Measurements from ENCODE around the gene ENTPD3.

The ENTPD3 gene, protein sequence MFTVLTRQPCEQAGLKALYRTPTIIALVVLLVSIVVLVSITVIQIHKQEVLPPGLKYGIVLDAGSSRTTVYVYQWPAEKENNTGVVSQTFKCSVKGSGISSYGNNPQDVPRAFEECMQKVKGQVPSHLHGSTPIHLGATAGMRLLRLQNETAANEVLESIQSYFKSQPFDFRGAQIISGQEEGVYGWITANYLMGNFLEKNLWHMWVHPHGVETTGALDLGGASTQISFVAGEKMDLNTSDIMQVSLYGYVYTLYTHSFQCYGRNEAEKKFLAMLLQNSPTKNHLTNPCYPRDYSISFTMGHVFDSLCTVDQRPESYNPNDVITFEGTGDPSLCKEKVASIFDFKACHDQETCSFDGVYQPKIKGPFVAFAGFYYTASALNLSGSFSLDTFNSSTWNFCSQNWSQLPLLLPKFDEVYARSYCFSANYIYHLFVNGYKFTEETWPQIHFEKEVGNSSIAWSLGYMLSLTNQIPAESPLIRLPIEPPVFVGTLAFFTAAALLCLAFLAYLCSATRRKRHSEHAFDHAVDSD

DNA sequence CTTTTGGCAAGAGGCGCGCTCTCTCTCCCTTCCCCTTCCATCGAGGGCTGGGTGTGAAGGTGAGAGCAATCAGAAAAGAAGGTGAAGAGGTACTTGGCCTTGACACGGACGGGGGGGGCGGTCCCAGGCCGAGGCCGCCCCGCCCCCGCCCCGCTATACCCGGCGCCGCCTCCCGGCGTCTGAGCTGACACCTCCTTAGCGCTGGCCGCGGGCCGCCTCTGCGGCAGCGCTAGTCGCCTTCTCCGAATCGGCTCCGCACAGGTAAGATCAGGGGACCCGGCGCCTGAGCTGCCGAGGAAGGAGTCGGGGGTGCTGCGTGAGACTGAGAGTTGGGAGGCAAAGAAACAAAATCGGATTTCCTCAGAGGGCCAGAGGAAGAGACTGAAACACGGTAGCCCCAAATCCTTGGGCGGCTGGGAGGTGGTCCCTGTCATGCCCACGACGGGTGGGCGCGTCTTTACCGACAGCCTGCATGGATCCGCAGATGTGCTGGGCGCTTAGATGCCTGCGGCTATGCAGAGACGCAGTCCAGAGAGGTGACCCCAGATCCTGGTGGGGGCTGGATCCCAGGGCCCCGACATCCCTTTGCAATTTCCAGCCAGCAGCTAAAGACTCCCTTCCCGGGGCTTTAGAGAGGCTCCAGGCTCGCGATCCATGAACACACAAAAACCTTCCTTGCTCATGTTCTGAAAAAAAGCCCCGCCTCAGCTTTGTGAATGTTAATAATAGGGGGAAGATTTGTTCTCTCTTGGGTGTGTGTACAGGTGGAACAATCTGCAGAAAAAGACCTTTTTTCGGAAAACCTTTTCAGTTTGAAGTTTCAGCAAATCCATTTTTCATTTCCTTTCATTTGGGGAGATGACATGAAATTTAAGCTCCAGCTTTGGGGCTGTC lies at the start of gene ENTPD3:
TSS of gene ENTPD3 (plus strand) at position 184 of the 894 bp plus-strand sequence. CDS start 874 bp downstream, outside the sequence.
- peak within 1 kb of the TSS; percentile 69 for H3K9ac ChIP-seq (ENCODE audit: low read depth, low read length)
- no peaks in the 10 kb centered on the region for H3K36me3 ChIP-seq (ENCODE audit: insufficient read depth, low read length)
- no peaks in the 10 kb centered on the region for H3K4me1 ChIP-seq (ENCODE audit: insufficient read depth, low read length)
- no peaks in the 10 kb centered on the region for H3K9me3 ChIP-seq (ENCODE audit: control insufficient read depth, insufficient read depth, low read length)

GRCh38 chr3:40339871-40340270 lies 47.1 kb upstream of the ENTPD3 start:
- no peaks in the 10 kb centered on the region for H3K4me1 ChIP-seq (ENCODE audit: insufficient read depth, low read length)
- no peak overlapping the region for H3K9ac ChIP-seq (ENCODE audit: low read depth, low read length)
- no peaks in the 10 kb centered on the region for H3K9me3 ChIP-seq (ENCODE audit: control insufficient read depth, insufficient read depth, low read length)
- no peaks in the 10 kb centered on the region for H3K36me3 ChIP-seq (ENCODE audit: insufficient read depth, low read length)

DNA sequence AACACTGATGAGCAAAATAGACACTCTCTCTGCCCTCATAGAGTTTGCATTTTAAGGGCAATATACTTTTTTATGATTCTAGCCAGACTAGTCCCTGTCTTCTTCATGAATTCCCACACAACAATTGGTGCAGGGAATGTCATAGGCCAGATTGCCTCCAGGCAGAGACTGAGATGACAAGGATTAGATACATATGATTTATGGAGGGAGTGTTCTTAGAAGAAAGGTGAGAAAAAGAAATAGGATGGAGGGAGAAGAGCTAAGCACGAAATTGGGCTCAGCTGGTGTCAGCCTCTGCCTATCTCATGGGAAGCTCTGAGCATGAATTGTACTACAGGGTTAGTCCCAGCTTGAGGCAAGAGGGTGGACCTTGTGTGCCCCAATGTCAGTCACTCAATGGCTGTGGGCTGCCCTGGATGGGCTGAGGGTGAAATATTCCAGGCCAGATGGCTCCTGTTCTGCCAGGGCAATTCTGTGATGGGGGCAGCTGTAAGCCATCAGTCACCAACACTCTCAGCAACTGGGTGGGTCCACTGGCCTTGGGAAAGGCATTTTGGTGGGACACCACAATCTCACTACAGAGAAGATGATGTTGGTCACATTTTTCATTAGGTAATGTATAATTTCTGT lies 46.3 kb upstream of the ENTPD3 start:
- no peak overlapping the region for H3K9ac ChIP-seq (ENCODE audit: low read depth, low read length)
- H3K4me1 ChIP-seq (ENCODE audit: insufficient read depth, low read length), result no peaks in the 10 kb centered on the region
- H3K36me3 ChIP-seq (ENCODE audit: insufficient read depth, low read length), result no peaks in the 10 kb centered on the region
- H3K9me3 ChIP-seq (ENCODE audit: control insufficient read depth, insufficient read depth, low read length), result no peaks in the 10 kb centered on the region

GRCh38 chr3:40341671-40342070 lies 45.3 kb upstream of the ENTPD3 start:
- no peak overlapping the region for H3K9ac ChIP-seq (ENCODE audit: low read depth, low read length)
- no peaks in the 10 kb centered on the region for H3K4me1 ChIP-seq (ENCODE audit: insufficient read depth, low read length)
- no peaks in the 10 kb centered on the region for H3K9me3 ChIP-seq (ENCODE audit: control insufficient read depth, insufficient read depth, low read length)
- no peaks in the 10 kb centered on the region for H3K36me3 ChIP-seq (ENCODE audit: insufficient read depth, low read length)

DNA sequence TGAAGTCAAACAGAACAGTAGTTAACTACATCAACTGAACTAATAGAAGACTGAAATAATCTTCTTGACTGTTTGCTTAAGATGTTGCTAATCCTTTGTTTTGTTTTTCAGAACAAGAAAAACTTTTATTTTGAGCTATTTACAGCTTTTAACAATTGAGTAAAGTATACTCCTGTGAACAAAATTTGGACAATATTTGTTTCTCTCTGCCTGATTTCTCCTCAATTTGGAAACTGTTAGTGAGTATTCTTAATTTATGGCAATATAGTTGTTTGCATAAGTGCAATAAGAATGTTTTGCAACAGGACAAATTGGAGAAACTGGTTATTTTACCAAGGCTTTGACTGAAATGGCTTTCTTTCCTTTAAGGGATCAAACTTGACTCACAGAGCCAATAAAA lies 36.5 kb upstream of the ENTPD3 start:
- H3K36me3 ChIP-seq (ENCODE audit: insufficient read depth, low read length), result no peaks in the 10 kb centered on the region
- H3K4me1 ChIP-seq (ENCODE audit: insufficient read depth, low read length), result no peaks in the 10 kb centered on the region
- no peak overlapping the region for H3K9ac ChIP-seq (ENCODE audit: low read depth, low read length)
- peaks cover 11% of the 10 kb centered on the region; the same call in 1 of the 2 replicates for H3K9me3 ChIP-seq (ENCODE audit: control insufficient read depth, insufficient read depth, low read length)

GRCh38 chr3:40355410-40355809 lies 31.6 kb upstream of the ENTPD3 start:
- Histone ChIP-seq H3K9me3 (ENCODE audit: control insufficient read depth, insufficient read depth, low read length) (peaks cover 11% of the 10 kb centered on the region; the same call in 1 of the 2 replicates), H3K36me3 (ENCODE audit: insufficient read depth, low read length) (no peaks in the 10 kb centered on the region)

GRCh38 chr3:40358454-40358853 lies 28.5 kb upstream of the ENTPD3 start:
- Histone ChIP-seq H3K9ac (ENCODE audit: low read depth, low read length) (no peak overlapping the region), H3K36me3 (ENCODE audit: insufficient read depth, low read length) (no peaks in the 10 kb centered on the region), H3K4me1 (ENCODE audit: insufficient read depth, low read length) (no peaks in the 10 kb centered on the region), H3K9me3 (ENCODE audit: control insufficient read depth, insufficient read depth, low read length) (peaks cover 5% of the 10 kb centered on the region; the same call in 1 of the 2 replicates)

More at GRCh38 chr3:40355410-40355809, 31.6 kb upstream of the ENTPD3 start:
- no peak overlapping the region for H3K9ac ChIP-seq (ENCODE audit: low read depth, low read length)
- H3K4me1 ChIP-seq (ENCODE audit: insufficient read depth, low read length), result no peaks in the 10 kb centered on the region

DNA sequence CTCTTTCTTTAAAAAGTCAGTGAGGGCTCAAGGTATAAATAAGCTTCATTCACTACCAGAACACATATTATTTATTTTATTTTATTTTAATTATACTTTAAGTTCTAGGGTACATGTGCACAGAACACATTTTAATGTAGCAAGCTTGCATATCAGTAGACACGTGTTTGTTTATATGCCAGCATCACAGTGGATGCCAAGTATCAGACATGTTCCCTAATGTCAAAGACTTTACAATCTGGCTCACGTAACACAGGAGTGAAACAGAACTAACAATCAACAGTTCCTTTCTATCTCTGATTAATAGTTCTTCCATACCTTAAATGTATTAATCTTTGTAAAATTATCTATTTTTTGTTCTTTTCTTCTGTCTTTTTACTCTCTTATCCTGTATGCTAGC lies 23.3 kb upstream of the ENTPD3 start:
- peaks cover 1% of the 10 kb centered on the region; the same call in 1 of the 2 replicates for H3K9me3 ChIP-seq (ENCODE audit: control insufficient read depth, insufficient read depth, low read length)
- no peaks in the 10 kb centered on the region for H3K36me3 ChIP-seq (ENCODE audit: insufficient read depth, low read length)
- no peak overlapping the region for H3K9ac ChIP-seq (ENCODE audit: low read depth, low read length)
- H3K4me1 ChIP-seq (ENCODE audit: insufficient read depth, low read length), result peaks cover 9% of the 10 kb centered on the region

DNA sequence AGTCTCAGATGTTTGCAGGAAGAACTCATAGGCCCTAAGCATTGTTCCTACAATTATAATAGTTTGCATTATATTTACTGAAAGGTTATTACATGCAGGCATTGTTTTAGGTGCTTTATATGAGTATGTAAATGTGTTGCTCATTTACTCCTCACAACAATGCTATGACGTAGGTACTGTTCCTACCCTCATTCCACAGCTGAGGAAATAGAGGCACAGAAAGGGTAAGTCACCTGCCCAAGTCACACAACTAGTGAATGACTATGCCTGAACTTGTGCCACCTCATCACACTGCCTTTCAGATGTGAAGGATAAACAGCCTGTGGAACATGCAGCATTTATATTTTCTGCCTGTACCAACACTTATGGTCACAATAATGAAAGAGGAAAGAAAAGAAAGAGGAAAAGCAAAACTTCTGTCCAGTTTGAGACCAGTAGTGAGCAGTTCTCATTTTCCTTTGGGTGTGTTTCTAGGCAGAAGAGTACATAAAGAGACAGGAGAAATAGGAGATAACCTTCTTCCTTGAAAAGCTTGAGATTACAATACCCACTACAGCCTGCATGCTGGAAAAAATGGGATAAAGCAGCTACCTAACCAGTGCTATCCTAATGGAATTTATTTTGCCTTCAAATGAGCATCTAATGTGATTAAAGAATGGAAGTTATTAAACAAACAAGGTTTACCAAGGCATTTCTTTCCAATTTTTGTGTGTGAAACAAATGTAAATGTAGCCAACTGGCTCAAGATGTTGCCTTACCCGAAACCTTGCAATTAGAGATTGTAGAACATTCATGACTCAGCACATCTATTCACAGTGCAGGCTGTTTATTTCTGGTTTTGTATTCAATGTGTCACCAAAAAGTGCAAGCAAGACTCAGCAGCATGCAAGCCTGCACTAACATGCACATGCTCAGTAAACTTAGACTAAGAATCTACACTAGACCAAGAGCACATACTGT lies 20.5 kb upstream of the ENTPD3 start:
- Histone ChIP-seq H3K9ac (ENCODE audit: low read depth, low read length) (no peak overlapping the region), H3K4me1 (ENCODE audit: insufficient read depth, low read length) (peaks cover 9% of the 10 kb centered on the region), H3K36me3 (ENCODE audit: insufficient read depth, low read length) (no peaks in the 10 kb centered on the region), H3K9me3 (ENCODE audit: control insufficient read depth, insufficient read depth, low read length) (no peaks in the 10 kb centered on the region)

DNA sequence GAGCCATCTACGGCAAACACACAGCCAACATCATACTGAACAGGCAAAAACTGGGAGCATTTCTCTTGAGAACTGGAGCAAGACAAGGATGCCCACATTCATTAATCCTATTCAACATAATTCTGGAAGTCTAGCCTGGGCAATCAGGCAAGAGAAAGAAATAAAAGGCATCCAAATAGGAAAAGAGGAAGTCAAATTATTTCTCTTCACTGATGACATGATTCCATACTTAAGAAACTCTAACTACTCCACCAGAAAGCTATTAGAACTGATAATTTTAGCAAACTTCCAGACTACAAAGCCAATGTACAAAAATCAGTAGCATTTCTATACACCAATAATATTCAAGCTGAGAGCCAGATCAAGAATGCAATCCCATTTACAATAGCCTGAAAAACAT lies 17.3 kb upstream of the ENTPD3 start:
- Histone ChIP-seq H3K9me3 (ENCODE audit: control insufficient read depth, insufficient read depth, low read length) (no peaks in the 10 kb centered on the region), H3K36me3 (ENCODE audit: insufficient read depth, low read length) (no peaks in the 10 kb centered on the region), H3K4me1 (ENCODE audit: insufficient read depth, low read length) (peaks cover 9% of the 10 kb centered on the region), H3K9ac (ENCODE audit: low read depth, low read length) (no peak overlapping the region)

GRCh38 chr3:40377822-40378221 lies 9.2 kb upstream of the ENTPD3 start:
- Histone ChIP-seq H3K9me3 (ENCODE audit: control insufficient read depth, insufficient read depth, low read length) (no peaks in the 10 kb centered on the region), H3K4me1 (ENCODE audit: insufficient read depth, low read length) (no peaks in the 10 kb centered on the region), H3K36me3 (ENCODE audit: insufficient read depth, low read length) (no peaks in the 10 kb centered on the region), H3K9ac (ENCODE audit: low read depth, low read length) (no peak overlapping the region)

DNA sequence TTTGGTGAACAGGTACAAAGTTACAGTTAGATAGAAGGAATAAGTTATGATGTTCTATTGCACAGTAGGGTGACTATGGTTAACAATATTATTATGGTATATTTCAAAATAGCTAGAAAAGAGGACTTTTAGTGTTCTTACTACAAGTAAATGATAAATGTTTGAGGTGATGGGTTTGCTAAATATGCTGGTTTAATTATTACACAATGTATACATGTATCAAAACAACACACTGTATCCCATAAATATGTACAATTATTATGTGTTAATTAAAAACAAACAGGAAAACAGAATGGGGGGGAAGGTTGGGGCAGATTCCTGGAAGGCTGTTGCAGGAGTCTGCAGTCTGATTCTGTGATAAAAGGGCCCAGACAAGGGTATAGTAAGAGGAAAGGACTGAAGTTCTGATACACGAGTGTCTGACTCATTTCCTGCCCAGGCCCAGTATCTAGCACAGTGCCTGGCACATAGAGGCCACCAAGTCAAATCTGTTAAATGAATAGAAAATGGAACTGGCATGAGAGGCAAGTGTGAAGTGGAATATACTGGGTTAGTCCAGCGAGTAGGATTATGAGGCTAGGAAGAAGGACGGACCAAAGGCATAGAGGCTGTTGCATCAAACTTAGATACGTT lies 7.2 kb upstream of the ENTPD3 start:
- Histone ChIP-seq H3K36me3 (ENCODE audit: insufficient read depth, low read length) (no peaks in the 10 kb centered on the region), H3K9ac (ENCODE audit: low read depth, low read length) (no peak overlapping the region), H3K9me3 (ENCODE audit: control insufficient read depth, insufficient read depth, low read length) (no peaks in the 10 kb centered on the region), H3K4me1 (ENCODE audit: insufficient read depth, low read length) (no peaks in the 10 kb centered on the region)
